DMS 273 (cell line): ENCODE results near the gene SORL1-AS1.

Source experiments
- DNase-seq: peaks from one replicate; lab custom pipeline; 2025; ENCODE audit not compliant: unreplicated experiment; lab: John Stamatoyannopoulos, UW

The SORL1-AS1 gene

DNA sequence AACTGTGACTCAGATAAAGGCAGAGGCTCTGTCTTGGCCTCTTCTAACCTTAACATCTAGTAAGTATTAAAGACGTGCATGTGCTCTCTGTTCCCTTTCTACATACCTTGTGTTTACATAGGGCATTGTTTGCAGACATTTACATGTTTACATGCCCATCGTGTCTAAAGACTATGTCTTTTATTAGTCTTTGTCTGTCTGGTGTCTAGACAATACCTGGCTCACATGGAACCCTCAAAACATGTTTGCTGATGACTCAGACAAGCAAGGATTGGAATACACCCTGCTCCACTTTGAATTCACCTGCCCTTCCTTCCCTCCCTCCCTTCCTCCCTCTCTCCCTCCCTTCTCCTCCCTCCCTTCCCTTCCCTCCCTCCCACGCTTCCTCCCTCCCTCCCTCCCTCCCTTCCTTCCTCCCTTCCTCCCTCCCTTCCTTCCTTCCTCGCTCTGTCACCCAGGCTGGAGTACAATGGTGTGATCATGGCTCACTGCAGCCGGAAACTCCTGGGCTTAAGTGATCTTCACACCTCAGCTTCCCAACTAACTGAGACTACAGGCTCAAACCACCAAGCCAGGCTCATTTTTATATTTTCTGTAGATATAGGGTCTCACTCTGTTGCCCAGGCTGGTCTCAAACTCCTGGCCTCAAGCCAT is 23.7 kb upstream of the SORL1-AS1 start:
- no peak for DNase-seq

- DNase-seq, result no peak
These were observed 21.9 kb upstream of the SORL1-AS1 start for GRCh38 chr11:121474680-121475079.

DNA sequence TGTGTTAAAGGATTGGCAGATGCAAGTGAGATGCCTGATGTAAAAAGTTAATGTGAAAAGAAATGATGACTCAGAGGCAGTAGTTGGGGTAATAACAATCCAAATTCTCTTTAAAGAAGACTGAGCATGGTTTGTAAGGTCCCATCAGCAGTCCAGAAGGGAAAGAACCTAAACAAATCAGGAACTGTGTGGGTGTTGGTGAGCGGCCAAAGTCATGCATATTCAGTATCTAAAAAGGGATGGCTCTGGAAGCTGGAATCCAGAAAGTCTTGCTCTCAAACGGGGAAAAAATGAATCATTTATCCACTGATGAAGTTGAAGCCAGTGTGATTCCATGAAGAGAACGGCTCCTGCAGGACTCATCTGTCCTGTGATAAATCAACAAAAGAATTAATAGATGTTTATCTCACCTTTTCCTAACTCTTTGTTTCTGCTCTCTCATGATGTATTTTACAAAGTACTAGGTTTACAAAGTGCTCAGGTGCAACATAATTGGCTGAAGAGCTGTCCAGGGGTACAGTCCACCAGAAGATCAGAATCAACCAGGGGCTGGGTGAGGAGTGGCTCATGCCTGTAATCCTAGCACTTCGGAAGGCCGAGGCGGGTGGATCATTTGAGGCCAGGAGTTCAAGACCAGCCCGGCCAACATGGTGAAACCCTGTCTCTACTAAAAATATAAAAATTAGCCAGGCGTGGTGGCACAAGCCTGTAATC is 20.5 kb upstream of the SORL1-AS1 start:
- DNase-seq, result peak; percentile 12

GRCh38 chr11:121472312-121472711 is 19.5 kb upstream of the SORL1-AS1 start:
- DNase-seq, result no peak

- DNase-seq, result no peak
These were observed 18.4 kb upstream of the SORL1-AS1 start for GRCh38 chr11:121471167-121471566.

GRCh38 chr11:121469910-121470309 is 17.1 kb upstream of the SORL1-AS1 start:
- DNase-seq, result no peak

- DNase-seq, result no peak
These were observed 15.2 kb upstream of the SORL1-AS1 start for GRCh38 chr11:121467965-121468364.

DNA sequence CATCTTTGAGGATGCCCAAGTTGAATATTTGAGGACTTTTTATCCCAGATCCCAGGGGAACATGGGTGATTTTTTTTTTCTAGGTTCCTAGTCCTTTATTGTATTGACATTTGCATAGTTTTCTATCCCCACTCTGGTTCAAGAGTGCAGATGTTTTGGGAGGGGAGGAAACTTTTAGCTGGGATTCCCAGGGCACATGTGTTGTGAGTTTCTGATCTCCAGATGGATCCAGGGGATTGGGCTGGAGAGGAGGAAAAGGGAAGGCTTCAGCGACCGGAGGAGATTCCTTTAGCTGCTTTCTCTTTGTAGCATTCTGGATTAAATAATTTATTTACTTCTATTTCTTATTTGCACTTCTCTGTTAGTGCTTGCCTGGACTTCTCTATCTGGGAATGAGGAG is 14.7 kb upstream of the SORL1-AS1 start:
- DNase-seq, result no peak

DNA sequence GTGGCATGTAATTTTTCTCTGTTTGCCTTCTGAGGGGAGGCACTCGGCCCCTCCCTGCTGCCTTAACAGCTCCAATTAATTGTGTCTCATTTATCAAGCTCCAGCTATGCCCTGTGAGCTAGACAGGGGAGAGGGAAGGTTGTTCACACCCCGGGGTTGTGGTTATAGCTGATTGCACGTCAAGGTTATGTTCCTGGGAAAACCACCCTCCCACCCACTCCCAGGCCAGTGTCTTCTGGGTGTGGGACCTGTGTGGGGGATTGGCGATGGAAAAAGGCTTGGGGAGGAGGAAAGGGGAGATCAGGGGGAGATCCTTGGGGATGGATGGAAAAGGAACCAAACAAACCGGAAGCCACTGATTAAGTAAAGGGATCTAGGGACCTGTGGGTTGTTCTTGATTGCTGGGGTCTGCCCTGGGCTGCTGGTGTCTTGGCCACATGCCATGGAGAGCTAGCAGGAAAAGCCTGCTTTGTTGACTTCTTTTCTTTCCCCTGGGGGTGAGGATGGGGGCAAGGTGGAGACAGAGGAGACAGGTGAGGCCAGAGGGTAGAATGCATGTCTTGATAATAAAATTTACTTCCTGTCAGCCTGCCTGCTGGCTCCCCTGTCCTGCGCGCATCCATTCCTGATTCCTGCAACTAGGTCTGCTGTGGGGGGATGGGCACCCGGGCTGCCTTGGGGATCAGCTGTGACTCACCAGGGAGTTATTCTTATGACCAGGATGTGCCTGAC is 13.5 kb upstream of the SORL1-AS1 start:
- peak; percentile 84 for DNase-seq

DNA sequence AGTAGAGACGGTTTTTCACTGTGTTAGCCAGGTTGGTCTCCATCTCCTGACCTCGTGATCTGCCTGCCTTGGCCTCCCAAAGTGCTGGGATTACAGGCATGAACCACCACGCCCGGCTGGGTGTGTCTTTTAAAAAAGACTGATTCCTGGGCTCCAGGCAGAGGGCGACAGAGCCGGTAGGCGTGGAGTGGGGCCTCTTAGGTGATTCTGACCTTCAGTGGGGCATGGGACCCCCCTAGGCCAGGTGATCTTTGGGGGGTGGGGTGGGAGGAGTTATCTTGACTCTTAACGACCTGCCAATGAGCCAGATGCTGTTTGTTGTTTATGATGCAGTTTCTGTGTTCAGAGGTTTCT is 12.9 kb upstream of the SORL1-AS1 start:
- no peak for DNase-seq

GRCh38 chr11:121464352-121464946 is 11.7 kb upstream of the SORL1-AS1 start:
- peak; percentile 83 for DNase-seq

- DNase-seq, result no peak
These were observed 11.0 kb upstream of the SORL1-AS1 start for GRCh38 chr11:121463689-121464335.

- DNase-seq, result no peak
These were observed 9.1 kb upstream of the SORL1-AS1 start for GRCh38 chr11:121461843-121462242.

DNA sequence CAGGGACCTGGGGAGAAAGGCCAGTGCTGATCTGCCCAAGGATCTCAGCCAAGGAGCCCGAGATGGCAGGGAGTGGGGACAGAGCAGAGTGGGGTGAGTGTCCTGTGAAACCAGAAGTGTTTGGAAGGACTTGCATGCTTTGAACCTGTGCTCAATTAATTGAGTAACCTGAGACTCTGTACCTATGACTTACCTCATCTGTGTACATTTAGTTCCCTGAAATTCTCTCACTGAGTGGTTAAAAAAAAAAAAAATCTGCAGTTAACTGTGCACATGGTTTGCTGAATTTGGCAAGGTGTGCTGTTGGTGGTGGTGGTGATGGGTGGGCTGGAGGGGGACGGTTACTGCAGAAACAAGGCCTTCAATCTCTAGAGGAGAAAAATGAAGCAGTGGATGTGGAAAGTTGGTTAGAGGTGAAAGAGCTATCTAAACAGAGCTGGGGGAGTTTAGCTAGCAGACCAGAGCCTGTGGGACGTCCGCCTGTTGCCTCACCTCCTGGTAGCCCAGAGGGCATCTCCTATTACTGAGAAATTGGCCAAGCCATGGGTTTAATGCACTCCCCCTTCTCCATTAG is 8.3 kb upstream of the SORL1-AS1 start:
- no peak for DNase-seq

GRCh38 chr11:121459413-121460017 is 6.7 kb upstream of the SORL1-AS1 start:
- DNase-seq, result no peak

GRCh38 chr11:121458551-121458950 is 5.8 kb upstream of the SORL1-AS1 start:
- no peak for DNase-seq

- no peak for DNase-seq
These were observed 4.2 kb upstream of the SORL1-AS1 start for GRCh38 chr11:121456816-121457431.

DNA sequence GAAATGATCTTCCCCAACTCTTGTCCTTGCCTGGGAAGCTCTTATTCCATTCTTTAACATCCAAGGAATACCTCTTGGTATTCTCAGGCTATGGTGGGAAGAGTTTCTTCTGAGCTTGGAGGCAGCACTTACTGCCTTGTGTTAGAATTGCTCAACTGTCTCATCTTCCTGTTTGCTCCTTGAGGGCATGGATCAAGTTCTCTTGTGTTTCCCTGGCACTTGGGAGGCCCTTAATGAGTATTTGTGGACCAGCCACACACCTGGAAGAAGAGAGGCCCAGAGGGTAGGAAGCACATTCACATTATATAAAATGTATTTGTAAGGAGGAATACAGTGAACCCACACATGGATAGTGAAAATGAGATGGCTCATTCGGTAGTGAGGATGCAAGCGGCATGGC is 3.4 kb upstream of the SORL1-AS1 start:
- DNase-seq, result no peak

- no peak for DNase-seq
These were observed 2.3 kb upstream of the SORL1-AS1 start for GRCh38 chr11:121455115-121455514.
